Mesenchymal stem cell (in vitro differentiated cells and primary cell): ENCODE measurements around the gene CHORDC1.
"Not testable (repeated sequence)": the region's sequence is repeated elsewhere in the genome, so short reads cannot be mapped to it uniquely, and the experiment has no call there.

Experiments
- DNase-seq: peaks from one replicate; pipeline ENCODE4 v3.0.0-alpha.2; 2013
- H2AFZ ChIP-seq: one replicate; pipeline ENCODE4 v1.6.1; 2013; ENCODE audit warnings: low read depth, mild to moderate bottlenecking, control low read depth, inconsistent platforms, low read length, moderate library complexity
- H2AK5ac ChIP-seq: 2 replicates; pipeline ENCODE4 v1.6.1; 2013; ENCODE audit warnings: low read length, moderate library complexity, mild to moderate bottlenecking, inconsistent platforms; ENCODE audit not compliant: severe bottlenecking
- H2BK120ac ChIP-seq: one replicate; pipeline ENCODE4 v1.6.1; 2013; ENCODE audit warnings: low read depth, mild to moderate bottlenecking, inconsistent platforms, low read length, moderate library complexity
- H2BK12ac ChIP-seq, 2 experiments: one replicate each; pipeline ENCODE4 v1.6.1; 2013; ENCODE audit warnings: inconsistent platforms in 2 of 2, low read length in 2 of 2, mild to moderate bottlenecking in 2 of 2, moderate library complexity in 2 of 2, control low read depth in 1 of 2
- H2BK15ac ChIP-seq: one replicate; pipeline ENCODE4 v1.6.1; 2013; ENCODE audit warnings: mild to moderate bottlenecking, low read depth, inconsistent platforms; ENCODE audit not compliant: poor library complexity, severe bottlenecking
- H2BK5ac ChIP-seq: 2 replicates; pipeline ENCODE4 v1.6.1; 2013; ENCODE audit warnings: low read depth, mild to moderate bottlenecking, low read length, control low read depth, inconsistent platforms; ENCODE audit not compliant: poor library complexity, severe bottlenecking
- H3K14ac ChIP-seq, 2 experiments: one replicate each; pipeline ENCODE4 v1.6.1; 2013; ENCODE audit warnings: inconsistent platforms in 2 of 2, low read length in 2 of 2, control low read depth in 1 of 2, mild to moderate bottlenecking in 1 of 2, moderate library complexity in 1 of 2
- H3K18ac ChIP-seq, 2 experiments: one replicate each; pipeline ENCODE4 v1.6.1; 2013; ENCODE audit warnings: inconsistent platforms in 2 of 2, low read length in 2 of 2, control low read depth in 1 of 2, low read depth in 1 of 2, mild to moderate bottlenecking in 1 of 2
- H3K23ac ChIP-seq, 2 experiments: one replicate each; pipeline ENCODE4 v1.6.1; 2013; ENCODE audit warnings: inconsistent platforms in 2 of 2, low read length in 2 of 2, mild to moderate bottlenecking in 2 of 2, moderate library complexity in 2 of 2, control low read depth in 1 of 2
- H3K27ac ChIP-seq: 2 replicates; pipeline ENCODE4 v1.5.1; 2013; ENCODE audit warnings: mild to moderate bottlenecking, moderate library complexity, low read length, control low read depth, inconsistent platforms; ENCODE audit not compliant: poor library complexity, severe bottlenecking
- H3K27me3 ChIP-seq, 2 experiments: 2 replicates each; pipeline versions ENCODE4 v1.6.1 to v1.7.0; 2013; ENCODE audit warnings: low read length in 2 of 2, mild to moderate bottlenecking in 2 of 2, moderate library complexity in 2 of 2, control low read depth in 1 of 2, inconsistent platforms in 1 of 2; ENCODE audit not compliant: control insufficient read depth in 1 of 2, insufficient read depth in 1 of 2
- H3K36me3 ChIP-seq, 2 experiments: 2 replicates each; pipeline versions ENCODE4 v1.6.1 to v1.7.0; 2013; ENCODE audit warnings: low read length in 2 of 2, control low read depth in 1 of 2, inconsistent platforms in 1 of 2, low read depth in 1 of 2, mild to moderate bottlenecking in 1 of 2; ENCODE audit not compliant: insufficient read depth in 2 of 2, control insufficient read depth in 1 of 2
- H3K4ac ChIP-seq, 2 experiments: one replicate each; pipeline ENCODE4 v1.6.1; 2013; ENCODE audit warnings: inconsistent platforms in 2 of 2, low read length in 2 of 2, mild to moderate bottlenecking in 2 of 2, moderate library complexity in 2 of 2, control low read depth in 1 of 2, low read depth in 1 of 2
- H3K4me1 ChIP-seq: 2 replicates; pipeline ENCODE4 v1.6.1; 2013; ENCODE audit warnings: low read depth, low read length, control low read depth; ENCODE audit not compliant: control insufficient read depth, insufficient read depth
- H3K4me2 ChIP-seq: 2 replicates; pipeline ENCODE4 v1.6.1; 2013; ENCODE audit warnings: low read length, mild to moderate bottlenecking, inconsistent platforms; ENCODE audit not compliant: poor library complexity, severe bottlenecking
- H3K4me3 ChIP-seq, 2 experiments: 2 replicates each; pipeline versions ENCODE4 v1.5.1 to v1.7.0; 2013; ENCODE audit warnings: low read length in 2 of 2, mild to moderate bottlenecking in 2 of 2, control low read depth in 1 of 2, low read depth in 1 of 2; ENCODE audit not compliant: insufficient read depth in 1 of 2
- H3K79me1 ChIP-seq: replicated peaks from 2 replicates; pipeline ENCODE4 v1.6.1; 2013; ENCODE audit warnings: mild to moderate bottlenecking, control low read depth, low read length, inconsistent platforms; ENCODE audit not compliant: poor library complexity, severe bottlenecking
- H3K9ac ChIP-seq: 2 replicates; pipeline ENCODE4 v1.7.0; 2013; ENCODE audit warnings: mild to moderate bottlenecking, low read length, moderate library complexity
- H3K9me3 ChIP-seq: 2 replicates; pipeline ENCODE4 v1.7.0; 2013; ENCODE audit warnings: mild to moderate bottlenecking, low read length; ENCODE audit not compliant: control insufficient read depth
- H4K8ac ChIP-seq: one replicate; pipeline ENCODE4 v1.6.1; 2013; ENCODE audit warnings: inconsistent platforms, mild to moderate bottlenecking, low read length, moderate library complexity
- H4K91ac ChIP-seq: one replicate; pipeline ENCODE4 v1.6.1; 2013; ENCODE audit warnings: mild to moderate bottlenecking, low read length, inconsistent platforms
- WGBS: methylation state at CpG from one replicate; pipeline ENCODE4 v1.1.7; 2013; ENCODE audit warnings: mixed read lengths; 5-methylcytosine and 5-hydroxymethylcytosine counted together

CHORDC1 gene

DNA sequence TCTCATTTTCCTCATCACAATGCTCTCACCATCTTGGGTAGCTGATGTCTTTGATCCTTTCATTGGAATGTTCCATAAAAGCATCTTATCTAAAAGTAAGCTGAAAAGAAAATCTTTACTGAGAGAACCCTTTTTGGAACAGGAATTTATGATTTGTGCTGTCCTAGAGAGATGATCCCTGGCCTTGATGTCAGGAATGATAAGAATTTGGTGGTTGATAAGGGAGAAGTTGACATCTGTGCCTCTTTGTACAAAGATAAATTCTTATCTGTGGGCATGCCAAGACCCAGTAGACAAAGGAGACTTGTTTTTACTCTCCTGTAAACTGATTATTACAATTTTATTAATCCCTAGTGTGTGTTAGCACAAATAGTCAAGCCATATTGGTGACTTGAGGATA, 51.5 kb downstream of the CHORDC1 start:
- Histone ChIP-seq H3K4me2 (no peak overlapping the region), H4K91ac (no peak overlapping the region), H3K23ac (no peak overlapping the region), H2AK5ac (no peak overlapping the region), H3K9me3 (no peaks in the 10 kb centered on the region), H2BK5ac (no peak overlapping the region), H3K79me1 (no peaks in the 10 kb centered on the region), H3K4ac (no peak overlapping the region), H3K9ac (no peak overlapping the region), H2AFZ (no peak overlapping the region), H3K27ac (no peak overlapping the region), H3K36me3 (peaks cover 0 to 11% of the 10 kb centered on the region in 2 experiments), H2BK15ac (no peak overlapping the region), H2BK120ac (no peak overlapping the region), H3K4me1 (peaks cover 1% of the 10 kb centered on the region), H4K8ac (no peak overlapping the region), H2BK12ac (no peak overlapping the region), H3K14ac (no peak overlapping the region), H3K18ac (no peak overlapping the region), H3K27me3 (no peaks in the 10 kb centered on the region), H3K4me3 (no peak overlapping the region)
- DNase-seq, result no peak

DNA sequence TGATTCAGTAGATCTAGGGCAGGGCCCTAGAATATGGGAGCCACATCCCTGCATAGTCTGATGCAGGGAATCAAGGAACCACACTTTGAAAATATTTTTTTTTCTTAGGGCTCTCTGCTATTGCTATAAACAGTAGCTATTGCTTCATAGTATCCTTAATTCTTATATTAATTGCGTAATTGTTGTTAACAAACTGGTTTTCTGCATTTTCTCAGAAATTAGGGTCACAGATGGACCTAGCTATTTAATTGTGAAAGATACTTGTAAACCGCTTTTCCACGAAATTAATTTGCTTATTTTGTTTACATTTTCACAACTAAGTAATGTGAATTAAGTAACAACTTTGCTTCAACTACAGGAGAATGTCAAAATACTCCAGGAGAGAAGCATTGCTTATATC, 54.3 kb downstream of the CHORDC1 start:
- no peak overlapping the region for H4K91ac ChIP-seq
- H3K9me3 ChIP-seq, result no peaks in the 10 kb centered on the region
- no peak for DNase-seq
- H3K79me1 ChIP-seq, result no peaks in the 10 kb centered on the region
- no peak overlapping the region for H2AK5ac ChIP-seq
- no peaks in the 10 kb centered on the region for H3K4me1 ChIP-seq
- H3K18ac ChIP-seq, result no peak overlapping the region
- H3K36me3 ChIP-seq, result peaks cover 0 to 11% of the 10 kb centered on the region in 2 experiments
- no peak overlapping the region for H3K4ac ChIP-seq
- H3K27ac ChIP-seq, result no peak overlapping the region
- WGBS, result no CpG with 5 or more reads among the region's 3 CpGs
- H3K23ac ChIP-seq, result no peak overlapping the region
- no peaks in the 10 kb centered on the region for H3K27me3 ChIP-seq
- no peak overlapping the region for H2AFZ ChIP-seq
- H2BK5ac ChIP-seq, result no peak overlapping the region
- H2BK120ac ChIP-seq, result no peak overlapping the region
- no peak overlapping the region for H3K14ac ChIP-seq
- H2BK15ac ChIP-seq, result no peak overlapping the region
- H4K8ac ChIP-seq, result no peak overlapping the region
- H3K4me2 ChIP-seq, result no peak overlapping the region
- H3K9ac ChIP-seq, result no peak overlapping the region
- H3K4me3 ChIP-seq, result no peak overlapping the region
- no peak overlapping the region for H2BK12ac ChIP-seq

GRCh38 chr11:90167704-90168103, 55.1 kb downstream of the CHORDC1 start:
- H2BK5ac ChIP-seq, H3K4me2 ChIP-seq, H3K4me3 ChIP-seq, H3K79me1 ChIP-seq, H2AFZ ChIP-seq, H2BK12ac ChIP-seq, H3K4ac ChIP-seq, H3K14ac ChIP-seq, H3K18ac ChIP-seq, H3K27me3 ChIP-seq, H3K9me3 ChIP-seq, H3K4me1 ChIP-seq, H2BK15ac ChIP-seq, DNase-seq, H3K23ac ChIP-seq, H4K8ac ChIP-seq, H3K27ac ChIP-seq, H2AK5ac ChIP-seq, H4K91ac ChIP-seq, H2BK120ac ChIP-seq, H3K9ac ChIP-seq: not testable (repeated sequence)
- peaks cover 0 to 11% of the 10 kb centered on the region in 2 experiments for H3K36me3 ChIP-seq
- 92% methylated on average over 8 of the region's 8 CpGs for WGBS

DNA sequence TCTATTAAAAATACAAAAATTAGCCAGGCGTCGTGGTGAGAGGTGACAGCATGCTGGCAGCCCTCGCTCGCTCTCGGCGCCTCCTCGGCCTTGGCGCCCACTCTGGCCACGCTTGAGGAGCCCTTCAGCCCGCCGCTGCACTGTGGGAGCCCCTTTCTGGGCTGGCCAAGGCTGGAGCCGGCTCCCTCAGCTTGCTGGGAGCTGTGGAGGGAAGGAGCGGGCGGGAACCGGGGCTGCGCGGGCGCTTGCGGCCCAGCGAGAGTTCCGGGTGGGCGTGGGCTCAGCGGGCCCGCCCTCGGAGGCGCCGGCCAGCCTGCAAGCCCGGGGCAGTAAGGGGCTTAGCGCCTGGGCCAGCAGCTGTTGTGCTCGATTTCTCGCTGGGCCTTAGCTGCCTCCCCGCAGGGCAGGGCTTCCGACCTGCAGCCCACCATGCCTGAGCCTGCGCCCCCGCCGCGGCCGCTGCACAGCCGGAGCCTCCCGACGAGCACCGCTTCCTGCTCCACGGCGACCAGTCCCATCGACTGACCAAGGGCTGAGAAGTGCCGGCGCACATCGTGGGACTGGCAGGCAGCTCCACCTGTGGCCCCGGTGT, 55.8 kb downstream of the CHORDC1 start:
- H3K23ac ChIP-seq, H2AFZ ChIP-seq, H3K4me3 ChIP-seq, H4K91ac ChIP-seq, H3K4me1 ChIP-seq, H4K8ac ChIP-seq, H2BK15ac ChIP-seq, H3K4me2 ChIP-seq, H3K4ac ChIP-seq, H3K14ac ChIP-seq, H3K9ac ChIP-seq, DNase-seq, H2BK12ac ChIP-seq, H3K9me3 ChIP-seq, H2BK5ac ChIP-seq, H2BK120ac ChIP-seq, H3K18ac ChIP-seq, H3K27ac ChIP-seq, H3K79me1 ChIP-seq, H3K27me3 ChIP-seq, H2AK5ac ChIP-seq: not testable (repeated sequence)
- peaks cover 0 to 11% of the 10 kb centered on the region in 2 experiments for H3K36me3 ChIP-seq
- WGBS, result 99% methylated on average over 37 of the region's 49 CpGs
